Endometrial microvascular endothelial cells (primary cell): ENCODE results near the gene PARN. TPM values are rescaled to one million over a fixed set of nuclear protein-coding genes. Genes with fewer than 3 reads are reported as not detected.
"Not testable (repeated sequence)": the region's sequence is repeated elsewhere in the genome, so short reads cannot be mapped to it uniquely, and the experiment has no call there.

Source experiments
- in situ Hi-C: cut with HindIII; loops from 2 replicates; pipeline ENCODE4 v1.10.0; 2017; ENCODE audit warnings: low sequenced_read_pairs, low pct_unique_long_range_greater_than_20kb; ENCODE audit errors: inconsistent ontology term
- total RNA-seq: library from RNA; depleted of rRNA; stranded (reverse); fragments of >200 nt; gene quantifications from one replicate; pipeline ENCODE4 v1.2.3, GENCODE V29; 2015; ENCODE audit errors: inconsistent ontology term

PARN gene
- total RNA-seq, 1 donor from 2014 or later: 38.8 TPM

GRCh38 chr16:14544846-14545245 is 85.2 kb downstream of the PARN start:
- in situ Hi-C loops: not testable (repeated sequence)

- in situ Hi-C loops: no loop called here
Observed at GRCh38 chr16:14539631-14540030, 90.4 kb downstream of the PARN start.

GRCh38 chr16:14539156-14539555 is 90.9 kb downstream of the PARN start:
- in situ Hi-C loops: no loop called here

- in situ Hi-C loops: no loop called here
Observed at GRCh38 chr16:14538604-14539003, 91.5 kb downstream of the PARN start.

GRCh38 chr16:14531613-14532012 is 98.4 kb downstream of the PARN start:
- in situ Hi-C loops: no loop called here

GRCh38 chr16:14531101-14531500 is 99.0 kb downstream of the PARN start:
- in situ Hi-C loops: no loop called here

- in situ Hi-C loops: no loop called here
Observed at GRCh38 chr16:14530046-14530445, 100.0 kb downstream of the PARN start.

- in situ Hi-C loops: no loop called here
Observed at GRCh38 chr16:14529010-14529669, 100.9 kb downstream of the PARN start.

- in situ Hi-C loops: no loop called here
Observed at GRCh38 chr16:14528306-14528705, 101.8 kb downstream of the PARN start.

- in situ Hi-C loops: no loop called here
Observed at GRCh38 chr16:14527411-14528044, 102.5 kb downstream of the PARN start.

- in situ Hi-C loops: no loop called here
Observed at GRCh38 chr16:14525596-14525995, 104.5 kb downstream of the PARN start.

- in situ Hi-C loops: no loop called here
Observed at GRCh38 chr16:14524979-14525378, 105.1 kb downstream of the PARN start.

GRCh38 chr16:14523632-14524031 is 106.4 kb downstream of the PARN start:
- in situ Hi-C loops: no loop called here

GRCh38 chr16:14522671-14523070 is 107.4 kb downstream of the PARN start:
- in situ Hi-C loops: no loop called here

- in situ Hi-C loops: no loop called here
Observed at GRCh38 chr16:14520753-14521152, 109.3 kb downstream of the PARN start.

- in situ Hi-C loops: no loop called here
Observed at GRCh38 chr16:14514967-14515366, 115.1 kb downstream of the PARN start.

GRCh38 chr16:14513389-14514107 is 116.5 kb downstream of the PARN start:
- in situ Hi-C loops: no loop called here

- in situ Hi-C loops: no loop called here
Observed at GRCh38 chr16:14511800-14512135, 118.3 kb downstream of the PARN start.

GRCh38 chr16:14510939-14511799 is 118.9 kb downstream of the PARN start:
- in situ Hi-C loops: no loop called here
